CD4-positive, alpha-beta T cell treated with Interferon gamma for 1 hour (primary cell): ENCODE measurements around the gene ARHGAP30.

ENCODE experiments used
- DNase-seq: peaks from one replicate; pipeline ENCODE4 v3.0.0-alpha.2; 2020

Gene ARHGAP30

DNA sequence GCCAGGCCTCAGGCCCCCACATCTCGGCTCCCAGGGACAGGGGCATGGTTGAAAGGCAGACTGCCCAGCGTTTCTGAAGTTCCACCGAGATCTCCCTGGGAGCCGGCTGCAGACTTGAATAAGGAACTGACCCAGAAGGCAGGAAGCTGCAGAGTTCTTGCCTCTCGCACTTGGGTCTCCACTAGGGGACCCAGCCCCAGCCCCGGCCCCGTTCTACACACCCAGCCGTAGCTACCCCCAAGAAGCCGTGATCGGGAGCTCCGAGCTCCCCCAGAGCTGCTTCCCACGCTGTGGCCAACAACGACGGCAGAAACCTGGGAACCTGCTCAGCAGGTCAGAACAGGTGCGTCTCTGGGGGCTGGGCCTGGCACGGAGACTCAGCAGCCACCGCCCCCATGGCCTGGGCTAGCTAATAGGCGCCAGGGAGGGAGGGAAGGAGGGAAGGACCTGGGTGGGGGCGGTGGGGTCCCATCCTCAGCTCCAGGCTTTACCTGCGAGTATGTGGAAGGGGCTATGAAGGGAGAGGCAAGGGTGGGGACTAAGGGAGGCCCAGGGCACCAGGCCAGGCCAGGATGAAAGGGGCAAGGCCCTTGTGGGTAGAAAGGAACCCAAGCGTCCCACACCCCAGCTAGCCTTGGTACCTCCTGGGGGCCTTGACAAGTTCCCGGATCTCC lies 19.7 kb upstream of the ARHGAP30 start, which contains the start of gene NECTIN4:
Gene NECTIN4 (minus strand): TSS at position 308 of the 674 bp plus-strand sequence. CDS start 262 bp downstream, at position 46.
- no peak for DNase-seq

DNA sequence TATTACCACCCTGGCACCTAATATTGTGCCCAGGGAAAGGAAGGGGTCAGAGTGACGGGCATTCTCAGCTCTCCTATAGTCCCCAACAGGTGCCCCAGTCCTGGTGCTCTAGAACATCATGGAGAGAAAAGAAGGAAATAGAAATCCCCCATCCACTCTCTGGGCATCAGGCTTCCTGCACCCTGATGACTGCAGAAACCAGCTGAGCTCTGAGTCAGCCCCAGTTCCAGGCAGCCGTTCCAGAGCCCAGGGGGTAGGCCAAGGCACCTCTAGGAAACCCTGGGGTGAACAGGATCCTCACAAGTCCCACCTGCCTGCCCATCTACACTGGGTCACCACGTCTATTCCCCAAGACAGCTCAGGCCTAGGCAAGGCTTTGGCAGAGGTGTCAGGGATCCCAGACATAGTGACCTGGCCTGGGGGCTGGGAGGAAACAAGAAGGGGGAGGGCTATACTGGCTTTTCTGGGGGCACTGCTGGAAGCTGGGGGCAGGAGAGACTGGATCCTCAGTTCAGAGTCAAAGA lies 19.0 kb upstream of the ARHGAP30 start:
- no peak for DNase-seq

DNA sequence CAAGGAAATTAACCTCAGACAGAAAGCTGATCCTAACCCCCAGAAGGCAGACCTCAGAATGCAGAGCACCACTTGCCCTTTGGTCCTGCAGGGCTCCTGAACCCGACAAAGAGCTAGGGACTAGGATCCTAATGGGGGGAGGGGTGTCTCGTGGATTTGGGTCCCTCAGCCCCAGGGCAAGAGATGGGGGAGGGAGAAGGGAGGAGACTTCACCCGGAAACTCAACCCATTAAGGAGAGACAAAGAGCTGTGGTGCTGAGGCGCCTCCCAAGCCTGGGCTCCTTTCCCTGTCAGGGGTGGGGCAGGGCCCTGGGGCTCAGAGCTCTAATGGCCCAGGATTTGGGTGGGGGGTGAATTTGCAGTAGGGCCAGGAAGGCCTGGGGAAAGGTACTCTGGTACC lies 16.8 kb upstream of the ARHGAP30 start:
- DNase-seq = no peak

DNA sequence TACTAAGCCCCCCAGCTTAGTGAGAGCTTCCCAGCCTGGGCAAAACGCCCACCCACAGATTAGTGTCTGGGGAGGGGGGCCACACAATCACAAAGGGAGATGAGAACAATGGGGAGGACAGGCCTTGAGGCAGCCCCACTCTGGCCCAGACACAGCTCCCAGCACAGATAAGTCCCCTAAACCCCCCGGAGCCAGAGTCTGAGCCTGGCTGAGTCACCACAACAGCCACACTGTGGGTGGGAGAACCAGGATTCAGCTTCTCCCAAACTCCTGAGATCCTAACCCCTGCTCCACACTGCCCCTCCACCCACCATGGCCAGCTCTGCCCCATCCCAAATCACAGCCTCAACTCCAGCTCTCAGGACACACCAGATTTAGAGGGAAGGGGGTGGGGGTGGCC lies 15.5 kb upstream of the ARHGAP30 start:
- DNase-seq = no peak

DNA sequence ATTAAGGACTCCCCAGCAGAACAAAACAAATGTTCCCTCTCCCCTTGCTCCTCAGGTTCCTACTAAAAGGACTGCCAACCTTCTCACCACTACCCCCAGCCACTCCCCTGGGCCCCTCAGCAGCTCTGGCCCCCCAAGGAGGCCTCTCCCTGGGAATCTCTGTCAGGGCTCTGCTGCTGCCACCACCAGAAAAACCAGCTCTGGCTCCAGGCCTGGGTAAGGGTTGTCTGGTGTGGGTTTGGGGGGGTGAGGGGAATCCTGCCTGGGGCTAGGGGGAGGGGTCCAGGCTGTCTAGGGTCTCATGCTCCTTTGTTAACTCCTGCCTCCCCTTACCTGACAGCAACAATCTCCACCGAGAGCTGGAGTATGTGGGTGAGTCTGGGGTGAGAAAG lies 14.9 kb upstream of the ARHGAP30 start:
- DNase-seq = no peak

DNA sequence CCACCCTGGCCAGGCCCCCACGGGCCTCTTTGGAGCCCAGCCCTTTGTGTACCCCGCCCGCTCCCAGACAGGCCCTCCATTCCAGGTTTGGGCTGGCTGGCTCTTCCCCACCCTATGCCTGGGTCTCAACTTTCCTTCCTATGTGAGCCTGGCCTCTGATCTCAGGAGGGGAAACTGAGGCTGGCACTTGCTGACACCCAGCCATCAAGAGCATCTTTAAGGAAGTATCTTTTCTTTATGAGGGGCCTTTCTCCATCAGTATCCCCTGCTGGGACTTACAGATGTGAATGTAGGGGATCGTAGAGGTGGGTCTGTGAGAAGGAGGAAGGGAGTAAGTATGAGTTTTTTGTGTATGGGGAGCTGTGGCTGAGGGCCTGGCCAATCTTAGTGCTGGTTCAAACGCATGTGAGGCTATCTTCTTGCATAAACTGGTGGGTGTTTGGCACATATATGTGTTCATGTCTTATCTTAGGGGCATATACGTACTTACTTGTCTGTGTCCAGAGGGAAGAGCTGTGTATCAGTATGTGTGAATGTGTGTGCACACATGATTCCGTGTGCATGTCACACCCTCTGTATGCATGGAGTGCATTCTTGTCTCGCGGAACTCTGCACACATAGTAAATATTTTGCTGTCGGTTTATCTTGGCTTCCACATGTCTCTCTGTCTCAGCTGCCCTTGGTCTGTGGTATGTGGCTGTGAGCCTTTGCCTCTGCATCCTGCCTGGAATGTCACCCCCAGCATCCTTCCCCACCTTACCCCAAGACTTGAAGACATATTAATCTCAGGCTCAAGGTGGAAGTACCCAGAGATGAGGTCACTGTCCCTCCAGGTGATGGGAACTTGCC lies 14.3 kb upstream of the ARHGAP30 start:
- DNase-seq = no peak

DNA sequence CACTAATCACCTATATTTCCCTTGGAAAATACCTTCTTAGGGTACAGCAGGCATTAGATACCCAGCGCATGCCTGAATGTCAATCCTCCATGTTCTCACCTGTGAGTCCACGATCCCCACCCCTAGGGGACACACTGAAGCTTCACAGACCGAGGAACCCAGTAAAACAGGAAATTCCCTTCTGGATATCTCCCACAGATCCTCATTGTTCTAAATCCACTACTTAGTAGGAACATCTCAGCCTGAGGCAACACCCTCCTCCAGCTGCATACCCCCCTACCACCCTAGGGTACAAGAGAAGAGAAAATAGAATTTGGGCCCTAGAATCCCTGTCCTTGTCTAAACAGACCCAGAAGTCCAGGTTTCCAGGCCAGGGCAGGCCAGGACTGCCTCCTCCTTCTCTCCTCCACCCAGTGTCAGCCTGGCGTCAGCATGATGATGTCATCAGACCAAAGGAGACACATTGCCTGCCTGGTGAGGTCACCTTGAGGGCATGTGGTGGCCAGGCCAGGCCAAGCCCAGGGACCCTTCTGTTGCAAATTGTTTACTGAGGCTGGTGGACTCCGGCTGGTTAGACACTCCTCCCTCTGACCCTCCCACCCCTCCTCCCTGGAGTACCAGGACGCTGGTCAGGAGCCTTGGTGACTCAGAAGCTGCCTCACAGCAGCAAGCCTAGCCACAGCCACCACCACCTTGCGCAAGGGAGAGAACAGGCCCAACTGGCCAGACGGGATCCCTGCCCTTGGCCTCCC lies 13.5 kb upstream of the ARHGAP30 start:
- peak; percentile 81 for DNase-seq

DNA sequence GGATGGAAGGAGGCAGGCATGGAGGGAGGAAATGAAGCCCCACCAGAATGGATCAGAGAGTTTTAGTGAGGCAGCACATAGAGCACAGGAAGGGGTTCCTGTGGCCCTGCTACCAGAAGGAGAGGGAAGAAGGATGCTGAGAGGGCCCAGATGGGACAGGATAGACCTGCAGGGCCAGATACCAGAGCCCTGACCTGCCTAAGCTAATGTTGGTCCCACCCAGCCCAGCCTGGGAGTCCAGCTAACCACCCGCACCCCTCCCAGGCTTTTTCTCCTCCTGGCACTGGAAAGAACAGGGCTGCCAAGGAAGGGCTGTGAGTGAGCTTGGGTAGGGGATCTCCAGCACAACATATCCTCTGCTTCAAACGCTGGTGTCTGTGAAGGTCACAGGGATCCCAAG lies 12.8 kb upstream of the ARHGAP30 start:
- DNase-seq = no peak

DNA sequence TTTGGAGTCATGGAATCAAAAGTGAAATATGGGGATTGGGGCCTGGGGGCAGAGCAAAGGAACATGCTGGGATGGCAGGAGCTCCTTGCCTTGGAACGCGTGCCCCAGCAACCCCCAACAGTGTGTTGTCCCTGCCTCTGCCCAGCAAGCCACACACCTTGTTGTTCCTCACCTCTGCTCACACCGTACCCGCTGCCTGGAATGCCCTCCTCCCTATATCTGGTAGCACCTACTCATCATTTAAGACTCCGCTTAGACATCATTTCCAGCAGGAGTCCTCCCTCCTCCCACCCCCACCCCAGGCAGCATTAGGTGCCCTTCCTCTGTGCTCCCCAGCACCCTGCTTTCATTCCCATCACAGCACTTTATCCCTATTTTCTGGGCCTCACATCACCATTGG lies 11.8 kb upstream of the ARHGAP30 start:
- no peak for DNase-seq

DNA sequence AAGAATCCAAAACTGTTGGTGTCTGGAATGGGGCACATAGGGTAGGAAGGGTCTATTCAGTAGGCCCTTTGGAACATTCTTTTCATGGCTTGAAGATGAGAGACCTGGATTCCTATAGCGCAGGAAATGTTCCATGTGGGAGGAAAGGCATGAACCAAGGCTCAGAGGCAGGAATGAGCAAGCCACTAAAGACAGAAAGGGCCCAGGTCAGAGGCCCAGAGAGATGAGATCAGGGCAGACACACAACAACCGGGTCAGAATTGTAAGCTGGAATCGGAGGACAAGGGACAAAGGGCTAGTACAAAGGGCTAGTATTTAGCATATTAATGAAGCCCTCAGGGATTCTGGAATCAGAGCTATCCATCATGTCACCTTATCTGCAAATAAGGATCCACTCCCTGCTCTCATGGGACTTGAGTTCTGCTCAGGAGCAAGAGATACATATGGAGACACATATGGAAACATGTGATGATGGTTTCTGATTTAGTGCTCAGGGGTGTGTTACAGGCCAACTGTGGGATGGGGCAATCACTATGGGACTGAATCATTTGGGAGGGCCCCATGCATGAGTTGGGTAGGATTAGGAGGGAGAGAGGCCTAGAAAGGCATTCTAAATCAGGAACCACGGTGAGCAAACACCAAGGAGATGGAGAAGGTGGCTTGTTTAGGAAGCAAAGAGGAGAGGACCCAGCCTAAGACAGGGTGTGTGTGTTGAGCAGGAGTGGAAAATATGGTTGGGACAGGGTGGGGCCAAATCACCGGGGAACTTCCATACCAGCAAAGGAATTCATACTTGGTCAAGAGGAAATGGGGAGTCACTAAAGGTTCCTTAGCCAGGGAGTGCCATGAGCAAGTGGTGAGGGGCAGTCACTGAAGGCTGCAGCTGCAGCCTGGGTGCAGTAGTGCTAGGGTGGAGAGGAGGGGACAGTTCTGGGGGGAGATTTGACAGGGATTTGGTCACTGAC lies 11.0 kb upstream of the ARHGAP30 start:
- DNase-seq = no peak

DNA sequence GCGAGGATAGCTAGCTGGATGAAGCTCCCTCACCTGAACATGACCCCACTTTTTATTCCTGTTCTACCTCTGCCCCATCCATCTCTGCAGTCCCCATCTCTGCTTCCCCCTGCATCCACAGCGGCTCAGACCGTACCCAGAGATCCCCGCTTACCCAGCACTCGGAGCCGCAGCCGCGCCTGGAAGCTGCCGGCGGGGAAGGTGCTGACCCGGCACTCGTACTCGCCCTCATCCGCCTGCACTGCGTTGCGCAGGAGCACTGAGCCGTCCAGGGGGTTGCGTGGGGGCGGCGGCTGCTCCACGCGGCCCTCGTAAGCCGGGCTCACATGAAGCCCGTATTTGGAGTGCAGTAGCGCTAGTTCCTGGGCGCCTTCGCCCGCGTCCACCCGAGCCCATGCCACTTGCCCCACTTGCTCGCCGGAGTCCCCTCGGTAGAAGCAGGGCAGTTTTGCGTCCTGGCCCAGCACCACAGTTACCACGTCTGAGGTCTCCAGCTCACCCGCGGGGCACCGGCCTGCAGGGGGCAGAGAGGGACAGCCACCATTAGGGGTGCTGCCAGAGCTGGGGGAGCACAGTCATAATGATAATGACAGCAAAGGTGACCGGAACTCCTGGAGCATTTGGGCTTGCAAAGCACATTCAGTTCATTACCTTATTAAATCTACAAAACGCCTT lies 9.9 kb upstream of the ARHGAP30 start:
- no peak for DNase-seq

DNA sequence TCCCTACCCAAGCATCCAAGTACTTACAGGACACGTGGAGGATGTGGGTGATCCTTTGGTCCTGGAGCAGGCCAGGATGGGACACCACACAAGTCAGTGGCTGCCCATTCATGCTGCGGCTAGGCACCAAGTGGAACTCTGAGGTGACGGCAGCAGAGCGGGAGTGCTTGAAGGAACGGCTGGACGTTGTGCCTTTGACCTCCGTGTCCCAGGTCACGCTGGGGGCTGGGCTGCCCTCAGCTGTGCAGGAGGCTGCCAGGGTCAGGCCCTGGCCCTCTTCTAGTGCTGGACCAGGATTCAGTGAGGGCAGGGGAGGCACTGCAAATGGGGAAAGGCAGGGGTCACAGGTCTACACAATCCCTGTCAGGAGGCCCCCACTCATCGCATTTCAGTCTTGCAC lies 7.7 kb upstream of the ARHGAP30 start:
- no peak for DNase-seq

DNA sequence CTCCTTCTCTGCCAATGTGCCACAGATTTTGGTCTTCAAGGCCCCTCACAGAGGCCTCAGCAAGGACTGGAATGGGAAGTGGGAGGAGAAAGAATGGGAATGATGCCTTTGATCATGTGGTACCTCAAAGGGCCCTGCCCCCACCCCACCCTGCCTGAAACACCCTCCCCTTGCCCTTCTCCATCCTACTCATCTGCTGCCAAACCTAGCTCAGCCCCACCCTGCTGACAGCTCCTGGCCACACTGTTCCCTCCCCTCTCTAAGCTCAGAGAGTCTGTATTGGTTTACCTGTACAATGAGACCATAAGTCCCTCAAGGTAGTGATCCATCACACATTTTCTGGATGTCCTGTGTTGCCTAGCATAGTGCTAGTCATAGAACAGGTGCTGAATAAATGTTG lies 6.7 kb upstream of the ARHGAP30 start:
- no peak for DNase-seq

DNA sequence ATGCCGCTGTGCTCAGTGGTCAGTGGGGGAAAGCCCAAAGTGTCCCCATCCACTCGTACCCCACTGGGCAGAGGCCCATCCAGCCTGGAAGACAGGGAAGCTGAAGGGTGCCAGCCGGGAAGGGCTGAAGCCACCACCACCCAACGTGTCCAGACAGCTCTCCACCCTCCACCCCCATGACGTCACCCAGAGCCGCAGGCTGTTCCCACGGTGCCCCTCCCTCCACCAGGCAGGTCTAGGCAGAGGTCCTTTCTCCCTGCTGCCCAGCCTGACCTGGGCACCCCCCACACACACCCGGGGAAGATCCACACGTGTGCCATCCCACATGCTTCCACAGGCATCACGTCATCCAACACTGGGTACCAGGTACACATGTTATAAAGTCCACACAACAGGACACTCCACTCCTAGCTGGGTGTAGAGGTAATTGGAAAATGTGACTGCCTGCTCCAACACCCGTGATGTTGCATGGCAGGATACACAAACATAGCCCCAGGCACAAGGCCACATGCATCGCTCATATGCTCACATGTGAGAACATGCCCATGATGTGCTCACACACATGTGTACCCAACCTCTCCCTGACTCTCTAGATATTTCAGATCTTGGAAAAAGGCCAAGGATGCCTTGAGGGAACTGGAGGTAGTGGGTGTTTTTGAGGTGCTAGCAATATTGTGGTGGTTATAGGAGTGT lies 5.1 kb upstream of the ARHGAP30 start:
- DNase-seq = no peak

DNA sequence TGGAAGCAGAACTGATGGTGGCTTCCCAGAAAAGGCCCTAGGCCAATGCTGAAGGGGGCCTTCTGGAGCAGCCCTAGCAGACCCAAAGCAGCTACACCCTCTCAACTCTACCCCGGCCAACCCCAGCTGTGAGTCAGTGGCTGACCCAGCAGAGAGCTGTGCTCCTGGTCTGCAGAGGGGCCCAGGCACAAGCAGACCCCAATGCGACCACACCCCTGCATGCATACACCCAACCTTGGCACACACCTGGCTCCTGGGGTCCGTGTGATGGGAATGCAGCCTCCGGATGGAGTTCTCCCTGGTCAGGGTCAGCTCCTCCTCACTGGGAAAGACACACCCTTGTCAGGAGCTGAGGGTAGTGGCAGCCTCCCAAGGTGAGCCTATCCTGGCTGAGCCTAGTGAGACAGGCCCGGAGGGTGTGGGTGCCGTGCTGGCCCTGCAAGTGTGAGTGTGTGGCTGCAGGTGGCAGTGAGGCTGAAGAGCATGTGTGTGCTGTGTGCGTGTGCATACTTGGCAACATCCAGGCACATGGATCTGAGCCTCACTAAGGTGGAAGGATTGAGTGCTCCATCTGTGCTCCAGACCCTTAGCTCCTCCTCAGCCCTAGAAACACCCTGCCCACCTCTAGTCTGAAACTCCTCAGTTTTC lies 3.9 kb upstream of the ARHGAP30 start:
- DNase-seq = no peak

DNA sequence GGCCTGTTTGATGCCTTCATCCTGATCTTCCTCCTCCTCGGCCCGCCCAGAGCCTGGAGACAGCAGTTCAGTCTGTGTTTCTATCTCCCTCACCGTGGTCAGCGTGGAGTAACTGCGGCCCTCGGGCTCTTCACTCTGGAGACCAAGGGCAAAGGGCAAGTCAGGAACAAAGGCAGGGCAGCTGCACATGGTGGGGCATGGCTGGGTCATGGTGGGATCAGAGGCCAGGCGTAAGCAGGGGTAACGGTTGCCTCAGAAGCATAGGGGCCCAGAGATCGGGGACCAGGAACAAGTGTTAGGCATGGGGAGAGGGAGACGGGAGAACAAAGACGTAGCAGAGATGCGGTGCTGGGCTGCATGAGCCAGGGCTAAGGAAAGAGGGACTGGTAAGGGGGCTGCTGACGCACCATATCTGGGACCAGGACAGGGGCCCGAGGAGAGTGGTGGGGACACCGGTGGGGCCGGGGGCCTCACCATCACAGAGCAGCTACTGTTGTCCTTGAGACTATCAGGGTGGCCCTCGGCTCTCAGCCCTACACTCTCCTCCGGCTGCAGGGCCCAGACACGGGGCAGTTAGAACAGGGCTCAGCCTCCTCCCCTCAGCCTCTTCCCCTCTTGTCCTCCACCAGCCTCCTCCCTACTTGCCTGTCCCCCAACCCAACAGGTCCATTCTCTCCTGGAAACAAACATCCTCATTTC lies 3.2 kb upstream of the ARHGAP30 start:
- no peak for DNase-seq

DNA sequence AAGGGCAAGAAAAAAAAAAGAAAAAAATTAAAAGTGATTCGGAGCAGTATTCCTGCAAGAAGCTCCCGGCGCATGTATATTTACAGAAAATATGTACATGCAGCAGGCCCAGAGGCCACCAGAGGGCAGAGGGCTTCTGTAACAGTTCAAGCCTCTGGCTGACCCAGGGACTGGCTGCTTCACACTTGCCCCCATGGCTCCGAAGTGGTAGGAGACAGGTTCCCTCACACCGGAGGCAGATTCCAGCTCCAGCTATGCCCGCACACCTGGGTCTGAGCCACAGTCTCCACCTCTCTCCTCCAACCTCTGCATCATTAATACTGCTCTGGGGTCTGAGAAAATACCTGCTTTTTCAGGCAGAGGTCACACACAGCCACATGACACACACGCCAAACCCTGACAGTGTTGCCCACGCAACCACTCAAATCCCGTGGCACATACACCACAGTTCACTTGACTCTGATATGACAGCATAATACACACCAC lies 2.2 kb upstream of the ARHGAP30 start:
- DNase-seq = peak; percentile 64

DNA sequence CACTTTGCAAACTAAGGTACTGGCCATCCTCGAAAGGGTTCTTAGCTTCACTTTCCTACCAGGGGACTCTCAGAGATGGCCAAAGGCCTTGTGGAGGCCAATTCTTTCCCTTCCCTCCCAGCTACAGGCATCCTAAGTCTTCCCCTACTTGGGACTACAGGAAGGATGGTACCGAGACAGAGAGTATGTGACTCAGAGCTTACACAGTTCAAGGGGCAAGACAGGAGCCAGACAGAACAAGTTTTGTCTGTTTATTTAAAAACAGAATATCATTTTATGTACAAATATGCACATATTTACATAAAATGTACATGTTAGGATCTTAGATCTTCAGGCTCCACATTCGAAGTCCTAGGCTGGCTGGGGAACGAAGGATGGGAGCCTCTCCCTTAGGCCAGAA lies 1.1 kb upstream of the ARHGAP30 start:
- DNase-seq = no peak

DNA sequence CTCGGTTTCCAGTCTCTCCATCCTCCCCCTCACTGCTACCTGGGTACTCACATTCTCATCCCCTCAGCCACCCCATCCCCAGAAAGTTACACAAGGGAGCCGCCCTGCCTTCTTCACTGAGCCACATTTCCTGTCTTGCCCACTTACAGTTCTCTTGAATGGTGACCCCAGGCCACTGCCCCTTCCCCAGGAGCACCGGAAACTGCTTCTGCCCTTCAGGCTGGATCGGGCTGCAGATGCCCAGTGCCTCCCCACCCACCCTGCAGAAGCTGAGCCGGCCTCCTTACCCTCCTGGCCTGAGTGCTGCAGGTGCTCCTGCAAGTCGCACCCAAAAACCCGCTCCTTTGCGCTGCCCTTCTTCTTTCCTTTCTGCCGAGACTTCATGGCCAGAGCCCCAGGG lies 450 bp downstream of the ARHGAP30 start:
- no peak for DNase-seq
